IMR-90 (cell line): Measurements from ENCODE around the gene COL5A1.

ENCODE experiments used
- CTCF ChIP-seq: conservative IDR thresholded peaks from 2 replicates; pipeline ENCODE4 v1.5.1; 2012; ENCODE audit warnings: mild to moderate bottlenecking, low read depth, low read length, improper control_type of control experiment
- MAFK ChIP-seq: IDR thresholded peaks from 2 replicates; pipeline ENCODE4 v1.6.1; 2012; ENCODE audit warnings: low read depth, low read length, improper control_type of control experiment
- MAZ ChIP-seq: IDR thresholded peaks from 2 replicates; pipeline ENCODE4 v1.6.1; 2012; ENCODE audit warnings: low read depth, mild to moderate bottlenecking, low read length, improper control_type of control experiment, moderate library complexity, borderline replicate concordance
- MXI1 ChIP-seq: IDR thresholded peaks from 2 replicates; pipeline ENCODE4 v1.6.1; 2012; ENCODE audit warnings: low read depth, mild to moderate bottlenecking, low read length, moderate library complexity, borderline replicate concordance
- POLR2A ChIP-seq: IDR thresholded peaks from 2 replicates; pipeline ENCODE4 v1.6.1; 2012; ENCODE audit warnings: mild to moderate bottlenecking, low read depth, low read length
- RAD21 ChIP-seq: IDR thresholded peaks from 2 replicates; pipeline ENCODE4 v1.6.1; 2012; ENCODE audit warnings: low read length, improper control_type of control experiment
- RFX5 ChIP-seq: IDR thresholded peaks from 2 replicates; pipeline ENCODE4 v1.8.0; 2012; ENCODE audit warnings: low read depth, mild to moderate bottlenecking, low read length, moderate library complexity
- SMC3 ChIP-seq: fragments of 150-350 bp; IDR thresholded peaks from 2 replicates; pipeline ENCODE4 v1.6.1; 2016; ENCODE audit warnings: low read depth, mild to moderate bottlenecking, antibody characterized with exemption, low read length, moderate library complexity

GRCh38 chr9:134755221-134755907 is 113.8 kb downstream of the COL5A1 start:
- TF ChIP-seq POLR2A: no peak
- no peak for TF ChIP-seq CTCF
- no peak for TF ChIP-seq SMC3
- TF ChIP-seq MXI1: no peak
- no peak for TF ChIP-seq MAFK
- TF ChIP-seq MAZ: no peak
- no peak for TF ChIP-seq RAD21
- TF ChIP-seq RFX5: no peak
